Measurements from ENCODE around the gene BTBD19. TPM values are rescaled to one million over a fixed set of nuclear protein-coding genes. Genes with fewer than 3 reads are reported as not detected.

Gene BTBD19
- total RNA-seq, 1 experiment from 2014 or later, result 11.6 TPM

- DNase-seq (ENCODE audit: low read depth, low spot score), result no peak
- ChIA-PET POLR2A (interaction anchor here (1.0 to 9.1 kb wide), 5 partner anchors 13 to 100 kb away, joined by 3 to 200 read pairs (median 6); partner anchors contain the start of genes BTBD19, DYNLT4 and PLK3), CTCF (interaction anchor here (1.2 kb wide), 1 partner anchor 15 kb away, joined by 4 read pairs; no protein-coding TSS in a partner anchor), RAD21 (ENCODE audit: low non-redundant PET in 1 of 2, low total read pairs in 2 of 2, uncharacterized antibody in 2 of 2, unreplicated experiment in 2 of 2) (interaction anchor here in 1 of 2 experiments (0.5 kb wide), 1 partner anchor 189 kb away, joined by 6 read pairs; no protein-coding TSS in a partner anchor)
- Histone ChIP-seq H4K20me1 (ENCODE audit: insufficient read depth) (no peaks in the 10 kb centered on the region), H3K9ac (ENCODE audit: low read length) (no peak overlapping the region), H3K4me2 (ENCODE audit: low read length) (no peak overlapping the region), H3K4me3 (replicated peaks in 1 of 2; ENCODE audit: low read depth in 1 of 2, low read length in 2 of 2) (no peak overlapping the region), H3K27ac (ENCODE audit: low read depth, low read length) (no peak overlapping the region), H3K9me2 (ENCODE audit: insufficient read depth) (no peaks in the 10 kb centered on the region), H3K9me3 (ENCODE audit: control insufficient read depth in 1 of 2, insufficient read depth in 1 of 2, low read depth in 1 of 2, low read length in 2 of 2) (no peaks in the 10 kb centered on the region), H3K27me3 (ENCODE audit: insufficient read depth, low read length) (no peaks in the 10 kb centered on the region), H3K79me2 (ENCODE audit: insufficient read depth, low read length) (no peaks in the 10 kb centered on the region), H3K36me3 (ENCODE audit: control insufficient read depth in 1 of 2, insufficient read depth in 2 of 2, low read length in 2 of 2) (no peaks in the 10 kb centered on the region), H3K4me1 (ENCODE audit: control insufficient read depth in 1 of 2, insufficient read depth in 2 of 2, low read length in 2 of 2) (peaks cover 11 to 33% of the 10 kb centered on the region in 2 experiments), H2AFZ (ENCODE audit: low read depth, low read length, poor library complexity, severe bottlenecking) (no peak overlapping the region)
- TF ChIP-seq EZH2 (IDR thresholded peaks at IDR 0.05), result no peak
- no peak for TF ChIP-seq YY1 (IDR thresholded peaks at IDR 0.05; ENCODE audit: extremely low read depth, insufficient replicate concordance, low read depth, low read length)
- TF ChIP-seq MAX (IDR thresholded peaks at IDR 0.05), result no peak
- TF ChIP-seq RAD21 (IDR thresholded peaks at IDR 0.05; ENCODE audit: low read depth), result no peak
- no peak for TF ChIP-seq ZNF274 (IDR thresholded peaks at IDR 0.05; ENCODE audit: low read depth, low read length)
- no peak for TF ChIP-seq SP1 (IDR thresholded peaks at IDR 0.05; ENCODE audit: low read depth)
- no peak for TF ChIP-seq JUND (IDR thresholded peaks at IDR 0.05)
- TF ChIP-seq SIN3A (IDR thresholded peaks at IDR 0.05; ENCODE audit: low read depth), result no peak
- no peak for ATAC-seq
- intact Hi-C loops (cut with micrococcal nuclease), result no loop called here
- no TSS peak for BruUV-seq (replicated peaks)
Observed at GRCh38 chr1:44821240-44821715, 13.0 kb downstream of the BTBD19 start.

- Histone ChIP-seq H3K79me2 (ENCODE audit: insufficient read depth, low read length) (no peaks in the 10 kb centered on the region), H3K9me3 (ENCODE audit: control insufficient read depth in 1 of 2, insufficient read depth in 1 of 2, low read depth in 1 of 2, low read length in 2 of 2) (no peaks in the 10 kb centered on the region), H3K4me3 (replicated peaks in 1 of 2; ENCODE audit: low read depth in 1 of 2, low read length in 2 of 2) (no peak overlapping the region), H3K4me2 (ENCODE audit: low read length) (no peak overlapping the region), H3K9me2 (ENCODE audit: insufficient read depth) (no peaks in the 10 kb centered on the region), H3K27me3 (ENCODE audit: insufficient read depth, low read length) (no peaks in the 10 kb centered on the region), H4K20me1 (ENCODE audit: insufficient read depth) (no peaks in the 10 kb centered on the region), H3K36me3 (ENCODE audit: control insufficient read depth in 1 of 2, insufficient read depth in 2 of 2, low read length in 2 of 2) (no peaks in the 10 kb centered on the region), H3K4me1 (ENCODE audit: control insufficient read depth in 1 of 2, insufficient read depth in 2 of 2, low read length in 2 of 2) (peaks cover 11 to 33% of the 10 kb centered on the region in 2 experiments), H3K9ac (ENCODE audit: low read length) (no peak overlapping the region), H2AFZ (ENCODE audit: low read depth, low read length, poor library complexity, severe bottlenecking) (no peak overlapping the region), H3K27ac (ENCODE audit: low read depth, low read length) (no peak overlapping the region)
- CTCF ChIA-PET, result interaction anchor here (1.2 kb wide), 1 partner anchor 14 kb away, joined by 4 read pairs; no protein-coding TSS in a partner anchor
- RAD21 ChIA-PET (ENCODE audit: low non-redundant PET in 1 of 2, low total read pairs in 2 of 2, uncharacterized antibody in 2 of 2, unreplicated experiment in 2 of 2), result no interaction called here
- BruUV-seq (replicated peaks), result no TSS peak
- TF ChIP-seq ZBTB33 (IDR thresholded peaks at IDR 0.05; ENCODE audit: extremely low read depth, insufficient replicate concordance, low read length) (no peak), TCF7L2 (IDR thresholded peaks at IDR 0.05; ENCODE audit: borderline replicate concordance, extremely low read depth, insufficient read depth, insufficient read length) (no peak), SIN3A (IDR thresholded peaks at IDR 0.05; ENCODE audit: low read depth) (no peak)
- POLR2A ChIA-PET, result interaction anchor here (0.6 to 9.1 kb wide), 8 partner anchors 14 to 481 kb away, joined by 3 to 200 read pairs (median 5); partner anchors contain the start of genes BEST4, BTBD19, DYNLT4 and PLK3
- ATAC-seq, result no peak
- DNase-seq (ENCODE audit: low read depth, low spot score), result no peak
- intact Hi-C loops (cut with micrococcal nuclease), result no loop called here
Observed at GRCh38 chr1:44822131-44822701, 13.9 kb downstream of the BTBD19 start.

Measured in HCT116 (cell line).